ENCODE data around the gene TMEM141. TPM values are rescaled to one million over a fixed set of nuclear protein-coding genes. Genes with fewer than 3 reads are reported as not detected.
A peak's percentile ranks its signal among the peaks of the same experiment; 100 is the strongest.
"Not testable (repeated sequence)": the region's sequence is repeated elsewhere in the genome, so short reads cannot be mapped to it uniquely, and the experiment has no call there.

TMEM141 gene
- polyA plus RNA-seq, 4 donors = 68.8 to 101 (median 78.3) TPM

DNA sequence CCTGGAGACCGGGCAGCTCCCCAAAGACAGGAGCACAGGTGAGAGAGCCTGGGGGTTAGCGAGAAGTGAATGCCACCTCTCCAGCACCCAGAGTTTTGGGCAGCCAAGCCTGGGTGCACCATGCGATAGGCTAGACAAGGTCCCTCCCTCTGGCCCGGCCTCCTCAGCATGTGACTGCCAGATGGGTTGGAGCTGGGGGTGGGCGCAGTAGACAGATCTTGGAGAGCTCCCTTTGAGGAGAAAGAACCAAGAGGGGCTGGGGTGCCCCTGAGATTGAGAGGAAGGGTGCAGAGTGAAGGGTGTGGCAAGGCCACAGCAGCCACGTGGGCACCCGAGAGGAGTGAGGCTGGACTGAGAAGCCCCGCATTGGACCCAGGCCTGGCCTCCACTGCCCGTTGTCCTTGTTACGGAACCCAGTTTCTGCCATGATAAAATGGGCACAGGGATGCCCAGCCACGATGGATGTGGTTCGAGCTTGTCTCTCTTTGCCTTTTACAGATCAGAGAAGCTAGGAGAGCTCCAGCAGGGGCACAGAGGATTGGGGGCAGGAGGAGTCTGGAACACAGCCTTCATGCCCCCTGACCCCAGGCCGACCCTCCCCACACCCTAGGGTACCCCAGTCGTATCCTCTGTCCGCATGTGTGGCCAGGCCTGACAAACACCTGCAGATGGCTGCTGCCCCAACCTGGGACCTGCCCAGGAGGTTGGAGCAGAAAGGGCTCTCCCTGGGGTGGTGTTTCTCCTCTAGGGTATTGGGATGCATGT is 1.4 kb downstream of the TMEM141 start:
- DNase-seq (ENCODE audit: low read depth in 4 of 4, low spot score in 2 of 4) = no peak

DNA sequence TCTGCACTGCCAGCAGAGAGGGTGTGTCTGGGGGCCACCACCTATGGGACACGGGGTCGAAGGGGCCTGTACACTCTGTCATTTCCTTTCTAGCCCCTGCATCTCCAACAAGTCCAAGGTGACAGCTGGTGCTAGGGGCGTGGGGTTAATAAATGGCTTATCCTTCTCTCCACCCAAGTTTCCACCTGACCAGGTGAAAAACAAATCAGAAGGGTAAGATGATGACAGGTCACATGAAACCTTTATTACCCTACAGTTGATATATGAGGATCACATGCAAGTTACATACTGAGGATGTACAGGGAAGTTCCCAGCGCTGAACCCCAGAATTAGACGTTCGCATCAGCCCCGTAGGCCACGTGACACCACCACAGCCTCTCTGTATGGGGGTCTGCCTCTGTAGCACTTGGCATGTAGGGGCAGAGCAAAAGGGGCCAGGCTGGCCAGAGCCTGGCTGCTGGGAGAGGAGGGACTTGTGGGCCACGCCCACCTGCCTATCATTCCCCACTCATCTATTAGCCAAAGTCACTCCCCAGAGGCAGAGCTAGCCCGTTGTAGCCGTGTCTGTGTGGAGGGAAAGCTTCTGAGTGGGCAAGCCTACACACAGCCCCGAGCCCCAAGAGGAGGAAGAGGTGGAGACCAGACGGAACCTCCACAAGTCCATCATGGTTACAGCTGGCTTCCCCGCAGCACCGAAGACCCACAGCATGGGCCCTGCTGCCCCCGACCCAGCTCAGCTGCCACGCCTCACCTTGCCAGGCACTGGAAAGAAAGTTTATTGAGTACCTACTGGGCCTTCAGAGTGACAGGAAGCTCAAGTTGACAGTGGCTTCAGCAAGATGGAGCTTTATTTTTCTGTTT is 2.2 kb downstream of the TMEM141 start:
- DNase-seq (ENCODE audit: low read depth in 4 of 4, low spot score in 2 of 4) = no peak

DNA sequence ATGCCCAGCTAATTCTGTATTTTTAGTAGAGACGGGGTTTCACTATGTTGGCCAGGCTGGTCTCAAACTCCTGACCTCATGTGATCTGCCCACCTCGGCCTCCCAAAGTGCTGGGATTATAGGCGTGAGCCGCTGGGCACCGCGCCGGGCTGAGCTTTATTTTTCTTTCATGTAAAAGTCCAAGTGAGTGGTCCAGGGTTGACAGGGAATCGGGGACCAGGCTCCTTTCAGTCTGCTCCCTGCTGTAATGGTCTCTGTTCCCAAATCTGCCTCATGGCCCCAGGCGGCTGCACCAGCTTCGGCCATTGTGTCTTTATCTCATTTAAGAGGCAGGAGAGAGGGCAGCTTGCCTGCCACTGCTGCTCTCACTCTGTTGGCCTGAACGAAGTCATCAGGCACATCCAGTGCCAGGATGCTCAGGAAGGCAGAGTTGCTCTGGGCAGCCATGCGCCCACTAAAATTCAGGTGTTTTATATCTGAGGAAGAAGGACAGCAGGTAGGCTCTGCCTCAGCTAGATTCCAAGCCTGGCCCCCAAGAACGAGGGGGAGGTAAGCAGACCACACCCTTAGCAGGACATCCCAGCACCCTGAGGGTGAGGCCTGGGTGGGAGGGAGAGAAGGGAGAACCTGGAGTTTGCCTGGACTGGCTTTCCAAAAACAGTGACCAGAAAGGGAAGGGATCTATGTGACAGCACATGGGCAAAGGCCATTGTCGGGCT is 3.3 kb downstream of the TMEM141 start:
- DNase-seq (ENCODE audit: low read depth in 4 of 4, low spot score in 2 of 4) = no peak

DNA sequence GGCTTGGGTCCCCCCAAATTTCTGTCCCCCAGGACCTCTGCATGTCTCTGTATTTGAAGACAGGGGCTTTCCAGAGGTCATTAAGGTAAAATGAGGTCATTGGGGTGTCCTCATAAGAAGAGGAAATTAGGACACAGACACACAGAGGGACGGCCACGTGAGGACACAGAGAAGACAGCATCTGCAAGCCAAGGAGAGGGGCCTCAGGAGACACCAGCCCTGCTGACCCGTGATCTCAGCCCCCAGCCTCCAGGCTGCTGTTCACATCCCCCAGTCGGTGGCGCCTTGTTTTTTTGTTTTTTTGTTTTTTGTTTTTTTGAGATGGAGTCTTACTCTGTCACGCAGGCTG is 3.8 kb downstream of the TMEM141 start:
- DNase-seq (ENCODE audit: low read depth in 4 of 4, low spot score in 2 of 4) = no peak

GRCh38 chr9:136796238-136796774 is 5.2 kb downstream of the TMEM141 start, which contains the start of gene CCDC183:
Gene CCDC183, plus strand, starts transcription at chr9:136796338. Its CDS starts 60 bp downstream, at chr9:136796398.
- DNase-seq (ENCODE audit: low read depth in 4 of 4, low spot score in 2 of 4) = no peak

- DNase-seq (ENCODE audit: low read depth in 4 of 4, low spot score in 2 of 4) = not testable (repeated sequence)
Observed at GRCh38 chr9:136796775-136797347, 5.7 kb downstream of the TMEM141 start.

- DNase-seq (ENCODE audit: low read depth in 4 of 4, low spot score in 2 of 4) = no peak
Observed at GRCh38 chr9:136798708-136799078, 7.5 kb downstream of the TMEM141 start.

- no peak for DNase-seq (ENCODE audit: low read depth in 4 of 4, low spot score in 2 of 4)
Observed at GRCh38 chr9:136799079-136799853, 8.1 kb downstream of the TMEM141 start.

DNA sequence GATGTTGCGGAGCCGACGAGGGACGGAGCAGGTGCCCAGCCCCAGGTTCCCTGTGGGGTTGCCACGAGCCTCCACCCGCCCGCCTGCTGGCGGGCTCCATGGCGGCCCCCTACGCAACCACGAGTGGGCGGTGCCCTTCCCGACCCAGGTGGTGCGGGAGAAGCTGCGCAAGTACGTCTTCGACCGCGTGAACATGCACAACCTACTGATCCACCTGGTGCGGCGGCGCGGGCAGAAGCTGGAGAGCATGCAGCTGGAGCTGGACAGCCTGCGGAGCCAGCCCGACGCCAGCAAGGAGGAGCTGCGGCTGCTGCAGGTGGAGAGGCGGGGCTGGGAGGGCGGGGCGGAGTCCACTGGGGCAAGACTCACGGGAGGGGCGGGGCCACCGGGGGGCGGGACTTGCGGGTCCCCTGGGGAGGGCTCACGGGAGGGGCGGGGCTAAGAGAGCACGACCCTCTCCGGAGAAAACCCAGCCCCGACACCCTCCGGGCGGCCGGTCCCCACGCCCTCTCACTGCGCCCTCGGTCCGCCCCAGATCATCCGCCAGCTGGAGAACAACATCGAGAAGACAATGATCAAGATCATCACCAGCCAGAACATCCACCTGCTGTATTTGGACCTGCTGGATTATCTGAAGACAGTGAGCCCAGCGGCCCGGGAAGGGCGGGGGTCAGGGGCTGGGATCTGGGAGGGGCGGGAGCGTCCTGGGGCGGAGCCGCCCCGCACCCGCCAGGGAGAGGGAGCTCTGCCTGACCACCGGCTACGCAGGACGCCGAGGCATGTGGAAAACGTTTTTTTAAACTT is 8.9 kb downstream of the TMEM141 start:
- DNase-seq (ENCODE audit: low read depth in 4 of 4, low spot score in 2 of 4) = peak in 1 of 4 donors; percentile 75

DNA sequence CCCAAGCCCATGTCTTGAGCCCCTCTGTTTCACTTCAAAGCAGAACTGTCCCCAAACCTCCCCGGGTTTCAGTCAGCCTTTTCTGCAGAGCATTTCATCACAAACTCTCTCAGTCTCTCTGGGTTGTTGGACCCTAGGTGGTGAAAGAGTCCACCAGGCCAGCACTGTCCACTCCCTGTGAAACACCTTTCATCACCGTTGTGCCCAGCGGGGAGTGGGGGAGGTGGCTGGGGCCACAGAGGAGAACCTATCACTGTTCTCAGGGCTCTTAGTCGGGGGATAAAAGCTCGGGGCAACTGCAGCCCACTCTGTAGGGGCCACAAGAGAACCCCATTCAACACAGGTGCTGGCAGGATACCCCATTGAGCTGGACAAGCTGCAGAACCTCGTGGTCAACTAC is 11.2 kb downstream of the TMEM141 start:
- DNase-seq (ENCODE audit: low read depth in 4 of 4, low spot score in 2 of 4) = no peak

GRCh38 chr9:136803009-136803550 is 11.9 kb downstream of the TMEM141 start:
- DNase-seq (ENCODE audit: low read depth in 4 of 4, low spot score in 2 of 4) = not testable (repeated sequence)

DNA sequence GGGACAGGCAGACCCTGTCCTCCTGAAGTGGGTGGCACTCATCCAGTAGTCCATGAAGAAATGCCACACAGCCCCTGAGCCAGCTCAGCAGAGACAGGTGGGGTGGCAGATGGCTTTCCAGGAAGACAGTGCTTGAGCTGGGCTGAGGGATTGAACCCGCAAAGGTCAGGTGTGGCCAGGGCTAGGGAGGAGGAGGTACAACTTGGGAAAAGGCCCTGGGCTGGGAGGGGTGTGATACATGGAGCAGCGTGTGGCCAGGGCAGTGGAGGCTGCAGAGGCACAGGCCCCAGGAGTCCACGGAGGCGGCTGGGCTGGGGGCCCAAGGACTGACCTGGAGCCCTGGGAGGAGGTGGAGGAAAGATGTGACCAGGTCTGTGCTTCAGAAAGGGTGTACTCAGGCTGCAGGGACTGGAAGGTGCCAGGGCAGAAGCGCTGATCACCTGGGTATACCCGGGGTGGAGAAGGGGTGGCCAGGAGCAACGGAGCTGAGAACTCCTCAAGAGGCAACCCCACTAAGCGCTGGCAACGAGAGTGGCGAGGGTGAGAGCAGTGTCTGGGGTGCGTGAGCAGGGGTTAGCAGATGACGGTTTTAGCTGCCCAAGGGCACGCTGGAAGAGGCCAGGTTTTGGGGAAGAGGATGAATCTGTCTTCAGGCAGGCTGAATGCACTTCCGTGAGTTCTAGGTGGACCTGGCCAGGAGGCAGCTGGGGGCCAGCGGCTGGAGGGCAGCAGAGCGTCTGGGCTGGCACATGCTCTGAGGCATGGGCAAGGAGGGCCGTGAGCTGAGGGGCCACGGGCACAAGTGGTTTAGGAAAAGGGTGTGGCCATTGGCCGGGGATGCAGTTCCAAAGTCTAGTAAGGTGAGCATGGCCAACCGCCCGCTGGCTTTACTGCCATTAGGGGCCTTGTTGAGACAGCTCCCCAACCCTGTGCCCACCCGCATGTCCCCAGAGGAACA is 12.7 kb downstream of the TMEM141 start:
- no peak for DNase-seq (ENCODE audit: low read depth in 4 of 4, low spot score in 2 of 4)

- no peak for DNase-seq (ENCODE audit: low read depth in 4 of 4, low spot score in 2 of 4)
Observed at GRCh38 chr9:136804509-136805206, 13.5 kb downstream of the TMEM141 start.

DNA sequence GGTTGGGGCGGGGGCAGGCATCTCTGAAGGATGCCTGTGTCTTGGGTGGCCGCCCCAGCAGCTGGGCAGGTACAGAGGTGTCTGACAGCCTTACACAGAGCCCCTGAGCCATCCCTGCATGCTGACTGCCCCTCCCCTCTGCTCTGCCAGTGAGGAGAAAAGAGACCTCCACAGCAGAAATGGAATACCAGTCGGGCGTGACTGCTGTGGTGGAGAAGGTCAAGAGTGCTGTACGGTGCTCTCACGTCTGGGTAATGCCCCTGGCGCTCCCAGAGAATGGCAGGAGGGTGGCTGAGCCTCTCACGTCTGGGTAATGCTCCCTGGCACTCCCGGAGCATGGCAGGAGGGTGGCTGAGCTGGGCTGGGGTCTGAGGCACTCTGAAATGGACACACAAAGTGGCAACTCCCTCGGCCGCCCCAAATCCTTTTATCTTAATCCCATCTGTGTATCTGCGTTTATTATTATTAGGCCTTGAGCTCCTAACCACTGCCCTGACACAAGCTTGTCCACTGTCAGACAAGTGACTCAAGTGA is 14.1 kb downstream of the TMEM141 start:
- no peak for DNase-seq (ENCODE audit: low read depth in 4 of 4, low spot score in 2 of 4)

- DNase-seq (ENCODE audit: low read depth in 4 of 4, low spot score in 2 of 4) = no peak
Observed at GRCh38 chr9:136806067-136806466, 14.9 kb downstream of the TMEM141 start.

DNA sequence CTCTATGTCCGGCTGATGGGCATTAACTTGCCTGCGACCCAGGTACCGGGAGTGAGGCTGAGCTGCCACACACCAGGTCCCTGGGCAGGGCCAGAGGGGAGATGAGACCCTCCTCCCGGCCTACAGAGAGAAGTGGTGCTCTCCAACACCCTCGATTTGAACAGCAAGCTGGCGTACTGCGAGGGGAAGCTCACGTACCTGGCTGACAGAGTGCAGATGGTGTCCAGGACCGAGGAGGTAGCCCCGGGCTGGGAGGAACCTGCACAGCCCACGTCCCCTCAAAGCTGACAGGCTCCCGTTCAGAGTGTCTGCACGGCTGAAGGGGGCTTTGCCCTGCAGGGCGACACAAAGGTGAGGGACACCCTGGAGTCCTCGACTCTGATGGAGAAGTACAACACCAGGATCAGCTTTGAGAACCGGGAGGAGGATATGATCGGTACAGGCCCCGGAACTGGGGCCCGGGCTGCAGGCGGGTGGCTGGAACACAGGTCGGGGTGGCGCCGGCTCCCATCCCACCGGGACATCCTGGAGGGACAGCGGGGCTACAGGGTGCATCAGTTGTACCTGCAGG is 15.6 kb downstream of the TMEM141 start:
- DNase-seq (ENCODE audit: low read depth in 4 of 4, low spot score in 2 of 4) = no peak

Data from left renal cortex interstitium (tissue), 4 donors.